Activated CD4-positive, alpha-beta T cell treated with anti-CD3 and anti-CD28 coated beads, Interleukin-2, amount 50 U/mL, for 24 hours (primary cell): ENCODE results near the gene ST8SIA2.

Source experiments
- DNase-seq, 2 donors: peaks; one replicate each; pipeline ENCODE4 v3.0.0-alpha.2; 2020; ENCODE audit warnings: low read depth in 1 of 2, low spot score in 1 of 2

The ST8SIA2 gene

GRCh38 chr15:92480361-92480760 lies 86.7 kb downstream of the ST8SIA2 start:
- DNase-seq: no peak

GRCh38 chr15:92485441-92485840 lies 91.8 kb downstream of the ST8SIA2 start:
- DNase-seq: no peak

GRCh38 chr15:92492551-92493115 lies 99.0 kb downstream of the ST8SIA2 start:
- no peak for DNase-seq

GRCh38 chr15:92494806-92495336 lies 101.2 kb downstream of the ST8SIA2 start:
- no peak for DNase-seq

- DNase-seq: no peak
Observed at GRCh38 chr15:92495446-92495845, 101.8 kb downstream of the ST8SIA2 start.

GRCh38 chr15:92499731-92500530 lies 106.2 kb downstream of the ST8SIA2 start:
- no peak for DNase-seq

GRCh38 chr15:92502336-92502735 lies 108.7 kb downstream of the ST8SIA2 start:
- no peak for DNase-seq

- no peak for DNase-seq
Observed at GRCh38 chr15:92502930-92503857, 109.5 kb downstream of the ST8SIA2 start.

- DNase-seq: no peak
Observed at GRCh38 chr15:92503889-92504288, 110.2 kb downstream of the ST8SIA2 start.

GRCh38 chr15:92505611-92506010 lies 111.9 kb downstream of the ST8SIA2 start:
- DNase-seq: no peak

GRCh38 chr15:92506506-92506905 lies 112.8 kb downstream of the ST8SIA2 start:
- no peak for DNase-seq

GRCh38 chr15:92510163-92510882 lies 116.6 kb downstream of the ST8SIA2 start:
- no peak for DNase-seq
